AG09309 (cell line): ENCODE measurements around the gene SH2D6.

ENCODE experiments used
- DNase-seq: peaks from one replicate; pipeline ENCODE4 v3.0.0-alpha.2; 2010; ENCODE audit warnings: low read depth
- H3K4me3 ChIP-seq: 2 replicates; pipeline ENCODE4 v1.5.1; 2011; ENCODE audit warnings: mild to moderate bottlenecking, low read depth, low read length, moderate library complexity; ENCODE audit not compliant: control insufficient read depth
- CTCF ChIP-seq: IDR thresholded peaks from 2 replicates; pipeline ENCODE4 v1.5.1; 2011; ENCODE audit warnings: mild to moderate bottlenecking, low read depth, low read length, inconsistent platforms; ENCODE audit not compliant: insufficient read depth, control insufficient read depth; ENCODE audit errors: missing control alignments

Gene SH2D6

GRCh38 chr2:85397925-85398331 lies 20.6 kb upstream of the SH2D6 start:
- DNase-seq: no peak
- no peak overlapping the region for H3K4me3 ChIP-seq
- no peak for TF ChIP-seq CTCF

GRCh38 chr2:85398426-85399182 lies 19.9 kb upstream of the SH2D6 start:
- no peak for TF ChIP-seq CTCF
- no peak for DNase-seq
- H3K4me3 ChIP-seq: no peak overlapping the region

GRCh38 chr2:85399183-85399455 lies 19.4 kb upstream of the SH2D6 start:
- no peak for DNase-seq
- TF ChIP-seq CTCF: no peak
- H3K4me3 ChIP-seq: no peak overlapping the region

DNA sequence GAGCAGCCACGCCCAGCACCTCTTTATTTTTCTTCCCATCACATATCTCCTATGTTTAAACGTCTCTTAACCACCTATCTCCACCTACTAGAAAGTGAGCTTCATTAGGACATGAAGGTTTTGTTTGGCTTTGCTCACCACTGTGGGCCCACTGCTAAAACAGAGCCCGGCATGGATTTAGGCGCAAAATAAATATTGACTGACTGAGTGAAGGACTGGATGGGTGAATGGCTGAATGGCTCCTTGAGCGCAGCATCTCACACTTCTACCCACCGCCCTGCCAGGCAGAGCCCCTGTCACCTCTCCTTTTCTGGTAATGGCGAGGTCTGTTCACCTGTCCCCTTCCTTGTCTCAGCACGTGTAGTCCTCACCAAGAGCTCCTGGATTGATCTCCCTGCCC lies 18.5 kb upstream of the SH2D6 start:
- no peak overlapping the region for H3K4me3 ChIP-seq
- DNase-seq: no peak
- no peak for TF ChIP-seq CTCF

DNA sequence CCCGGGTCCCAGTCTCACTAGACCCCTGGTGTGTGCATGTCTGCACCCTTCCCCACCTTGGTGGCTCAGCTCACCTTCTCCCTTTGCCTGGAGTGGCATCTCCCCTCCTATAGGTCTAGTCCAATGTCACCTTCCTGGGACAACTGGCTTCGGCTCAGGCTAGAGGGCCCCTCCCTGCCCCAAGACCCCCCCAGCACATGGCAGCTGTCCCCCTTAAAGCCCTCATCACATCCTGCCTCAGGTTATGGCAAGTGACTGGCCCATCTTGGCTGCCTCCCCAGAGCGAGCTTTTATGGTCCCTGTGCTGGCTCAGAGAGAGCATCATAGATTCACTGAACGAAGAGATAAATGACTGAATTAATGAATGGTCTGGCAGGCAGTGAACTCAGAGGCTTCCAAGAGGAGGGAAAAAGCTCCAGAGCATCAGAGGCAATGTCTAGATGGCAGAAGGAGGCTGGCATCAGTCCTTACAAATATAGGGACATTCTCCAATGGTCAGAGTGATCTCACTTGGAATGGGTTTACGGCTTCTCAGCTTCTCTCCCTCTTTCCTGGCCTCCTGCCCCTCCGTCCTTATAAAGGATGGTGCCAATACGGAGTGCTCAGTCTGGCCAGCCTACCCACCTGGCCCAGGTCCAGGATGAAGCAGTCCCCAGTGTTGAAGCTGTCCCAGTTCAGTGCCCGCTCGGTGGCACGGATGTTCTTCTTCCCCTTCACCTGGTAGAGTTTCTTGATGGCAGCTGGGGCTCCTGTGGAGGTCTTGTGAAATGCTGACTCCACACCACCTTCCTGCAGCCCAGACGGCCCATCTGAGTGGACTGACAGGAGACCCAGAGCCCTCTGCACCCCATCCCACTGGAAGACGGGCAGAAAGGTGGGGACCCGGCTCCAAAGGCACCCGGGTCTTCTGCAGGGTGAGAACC lies 17.7 kb upstream of the SH2D6 start:
- no peak overlapping the region for H3K4me3 ChIP-seq
- TF ChIP-seq CTCF: no peak
- DNase-seq: no peak

DNA sequence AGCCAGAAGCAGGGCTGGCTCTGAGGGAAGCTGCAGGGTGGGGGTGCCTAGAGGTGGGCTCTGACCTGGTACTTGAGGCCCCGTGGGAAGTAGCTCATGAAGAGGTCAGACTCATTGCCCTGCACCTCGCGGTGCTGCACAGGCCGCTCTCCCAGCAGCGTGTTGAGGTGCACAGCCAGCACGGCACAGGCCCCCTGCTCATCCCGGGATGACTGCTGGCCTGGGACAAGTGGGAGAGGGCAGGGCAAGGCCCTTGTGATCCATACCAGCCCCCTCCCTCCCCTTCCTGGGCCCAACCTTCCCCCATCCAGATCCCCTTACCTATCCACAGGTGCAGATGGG lies 17.1 kb upstream of the SH2D6 start:
- TF ChIP-seq CTCF: no peak
- no peak for DNase-seq
- H3K4me3 ChIP-seq: no peak overlapping the region
